Measurements from ENCODE around the gene NPAS1. TPM values are rescaled to one million over a fixed set of nuclear protein-coding genes. Genes with fewer than 3 reads are reported as not detected.

The NPAS1 gene
- total and polyA plus RNA-seq, 7 donors, result 0.04 to 0.23 (median 0.18) TPM; not detected in 3

- no peak overlapping the region for H3K4me3 ChIP-seq
- WGBS, 3 donors, result 81 to 94% (median 88%) methylated on average over 5 of the region's 5 CpGs
- H3K4me1 ChIP-seq, result peaks cover 86% of the 10 kb centered on the region
- H3K27me3 ChIP-seq (ENCODE audit: insufficient read depth in 3 of 3, low read length in 2 of 3), result no peaks in the 10 kb centered on the region
- intact Hi-C loops (cut with DNase I), result loop anchor here (5.0 kb wide), 3 partner anchors 46 to 116 kb away; partner anchors contain the start of gene ARHGAP35 (in 1 of the 2)
- DNase-seq, result no peak
- no peaks in the 10 kb centered on the region for H3K9me3 ChIP-seq
- TF ChIP-seq CTCF (IDR thresholded peaks at IDR 0.05), result no peak
- H3K27ac ChIP-seq, result peak overlapping the region; percentile 91
- no peaks in the 10 kb centered on the region for H3K36me3 ChIP-seq (ENCODE audit: insufficient read depth in 1 of 2, low read depth in 1 of 2)
- ATAC-seq, result no peak
These were observed 41.3 kb upstream of the NPAS1 start for GRCh38 chr19:46978171-46978869.

GRCh38 chr19:46979126-46980105, 40.2 kb upstream of the NPAS1 start:
- no peaks in the 10 kb centered on the region for H3K36me3 ChIP-seq (ENCODE audit: insufficient read depth in 1 of 2, low read depth in 1 of 2)
- intact Hi-C loops (cut with DNase I), result loop anchor here (5.0 kb wide), 3 partner anchors 47 to 117 kb away; partner anchors contain the start of gene ARHGAP35 (in 1 of the 2)
- DNase-seq, result peak in 1 of 2 donors; percentile 77
- no peak for TF ChIP-seq CTCF (IDR thresholded peaks at IDR 0.05)
- H3K4me3 ChIP-seq, result no peak overlapping the region
- peaks cover 85% of the 10 kb centered on the region for H3K4me1 ChIP-seq
- H3K9me3 ChIP-seq, result no peaks in the 10 kb centered on the region
- peak in 3 of 4 donors; percentile 40 to 58 (median 50) for ATAC-seq
- WGBS, 3 donors, result 50 to 66% (median 55%) methylated on average over 29 of the region's 29 CpGs
- peak overlapping the region; percentile 70 for H3K27ac ChIP-seq
- no peaks in the 10 kb centered on the region for H3K27me3 ChIP-seq (ENCODE audit: insufficient read depth in 3 of 3, low read length in 2 of 3)

- no peak for DNase-seq
- Histone ChIP-seq H3K9me3 (no peaks in the 10 kb centered on the region), H3K27me3 (ENCODE audit: insufficient read depth in 3 of 3, low read length in 2 of 3) (no peaks in the 10 kb centered on the region), H3K4me3 (no peak overlapping the region), H3K36me3 (ENCODE audit: insufficient read depth in 1 of 2, low read depth in 1 of 2) (no peaks in the 10 kb centered on the region), H3K27ac (peak overlapping the region; percentile 44), H3K4me1 (peaks cover 83% of the 10 kb centered on the region)
- no peak for ATAC-seq
- TF ChIP-seq CTCF (IDR thresholded peaks at IDR 0.05), result no peak
- intact Hi-C loops (cut with DNase I), result no loop called here
- 90 to 97% (median 92%) methylated on average over 3 of the region's 3 CpGs for WGBS, 3 donors
These were observed 38.9 kb upstream of the NPAS1 start for GRCh38 chr19:46980761-46981160.

- peaks cover 80% of the 10 kb centered on the region for H3K4me1 ChIP-seq
- ATAC-seq, result no peak
- H3K9me3 ChIP-seq, result no peaks in the 10 kb centered on the region
- H3K4me3 ChIP-seq, result no peak overlapping the region
- H3K36me3 ChIP-seq (ENCODE audit: insufficient read depth in 1 of 2, low read depth in 1 of 2), result no peaks in the 10 kb centered on the region
- H3K27me3 ChIP-seq (ENCODE audit: insufficient read depth in 3 of 3, low read length in 2 of 3), result no peaks in the 10 kb centered on the region
- intact Hi-C loops (cut with DNase I), result no loop called here
- 63 to 78% (median 72%) methylated on average over 8 of the region's 8 CpGs for WGBS, 3 donors
- peak overlapping the region; percentile 44 for H3K27ac ChIP-seq
- no peak for TF ChIP-seq CTCF (IDR thresholded peaks at IDR 0.05)
- DNase-seq, result peak in 1 of 2 donors; percentile 38
These were observed 38.2 kb upstream of the NPAS1 start for GRCh38 chr19:46981286-46981945.

All from psoas muscle (tissue), 8 donors.